ENCODE results near the gene RNF213. TPM values are rescaled to one million over a fixed set of nuclear protein-coding genes. Genes with fewer than 3 reads are reported as not detected.

RNF213 gene
- total RNA-seq, 1 donor from 2014 or later = 228 TPM

- Mint-ChIP-seq H3K9me3 (no peaks in the 10 kb centered on the region), H3K4me3 (no peak overlapping the region), H3K36me3 (ENCODE audit: low read depth) (peaks cover 34% of the 10 kb centered on the region), H3K27ac (peak overlapping the region; percentile 18), H3K4me1 (peaks cover 42% of the 10 kb centered on the region), H3K27me3 (no peaks in the 10 kb centered on the region)
- intact Hi-C loops (cut with micrococcal nuclease) = no loop called here
- ATAC-seq (ENCODE audit: low read depth) (no peak), DNase-seq (no peak)
- CTCF ChIA-PET = no interaction called here
- TF ChIP-seq CTCF (IDR thresholded peaks at IDR 0.05) = no peak
- POLR2A ChIA-PET = no interaction called here
Measured at GRCh38 chr17:80267391-80267790, 6.7 kb downstream of the RNF213 start.

GRCh38 chr17:80268427-80268826 is 7.8 kb downstream of the RNF213 start:
- no peak for TF ChIP-seq CTCF (IDR thresholded peaks at IDR 0.05)
- H3K4me3 Mint-ChIP-seq = no peak overlapping the region
- no peak for ATAC-seq (ENCODE audit: low read depth)

GRCh38 chr17:80269405-80269807 is 8.8 kb downstream of the RNF213 start:
- Mint-ChIP-seq H3K4me3 (no peak overlapping the region), H3K4me1 (peaks cover 32% of the 10 kb centered on the region), H3K27ac (no peak overlapping the region), H3K9me3 (no peaks in the 10 kb centered on the region), H3K27me3 (no peaks in the 10 kb centered on the region), H3K36me3 (ENCODE audit: low read depth) (peaks cover 42% of the 10 kb centered on the region)
- POLR2A ChIA-PET = no interaction called here
- intact Hi-C loops (cut with micrococcal nuclease) = no loop called here
- no peak for TF ChIP-seq CTCF (IDR thresholded peaks at IDR 0.05)
- CTCF ChIA-PET = no interaction called here
- no peak for DNase-seq
- no peak for ATAC-seq (ENCODE audit: low read depth)

More at GRCh38 chr17:80268427-80268826, 7.8 kb downstream of the RNF213 start:
- CTCF ChIA-PET = no interaction called here
- POLR2A ChIA-PET = no interaction called here
- DNase-seq = no peak
- H3K36me3 Mint-ChIP-seq (ENCODE audit: low read depth) = peaks cover 37% of the 10 kb centered on the region
- intact Hi-C loops (cut with micrococcal nuclease) = no loop called here
- H3K9me3 Mint-ChIP-seq = no peaks in the 10 kb centered on the region
- H3K27ac Mint-ChIP-seq = no peak overlapping the region
- H3K27me3 Mint-ChIP-seq = no peaks in the 10 kb centered on the region
- H3K4me1 Mint-ChIP-seq = peaks cover 35% of the 10 kb centered on the region

GRCh38 chr17:80270104-80270503 is 9.5 kb downstream of the RNF213 start:
- no peak for TF ChIP-seq CTCF (IDR thresholded peaks at IDR 0.05)
- ATAC-seq (ENCODE audit: low read depth) = no peak
- intact Hi-C loops (cut with micrococcal nuclease) = no loop called here
- POLR2A ChIA-PET = interaction anchor here (0.9 kb wide), 1 partner anchor 168 kb away, joined by 3 read pairs; the partner anchor contains the start of gene GAA
- Mint-ChIP-seq H3K27ac (no peak overlapping the region), H3K4me3 (no peak overlapping the region), H3K4me1 (peaks cover 25% of the 10 kb centered on the region), H3K36me3 (ENCODE audit: low read depth) (peaks cover 41% of the 10 kb centered on the region), H3K9me3 (no peaks in the 10 kb centered on the region), H3K27me3 (no peaks in the 10 kb centered on the region)
- CTCF ChIA-PET = interaction anchor here (0.6 kb wide), 1 partner anchor 14 kb away, joined by 3 read pairs; no protein-coding TSS in a partner anchor
- no peak for DNase-seq

GRCh38 chr17:80270836-80271235 is 10.2 kb downstream of the RNF213 start:
- intact Hi-C loops (cut with micrococcal nuclease) = no loop called here
- H3K9me3 Mint-ChIP-seq = no peaks in the 10 kb centered on the region
- H3K4me1 Mint-ChIP-seq = peaks cover 18% of the 10 kb centered on the region
- H3K27ac Mint-ChIP-seq = no peak overlapping the region
- no peak for TF ChIP-seq CTCF (IDR thresholded peaks at IDR 0.05)
- peaks cover 41% of the 10 kb centered on the region for H3K36me3 Mint-ChIP-seq (ENCODE audit: low read depth)
- no peak for DNase-seq
- H3K27me3 Mint-ChIP-seq = no peaks in the 10 kb centered on the region
- ATAC-seq (ENCODE audit: low read depth) = peak; percentile 73
- H3K4me3 Mint-ChIP-seq = no peak overlapping the region
- ChIA-PET POLR2A (interaction anchor here (0.9 kb wide), 1 partner anchor 169 kb away, joined by 3 read pairs; the partner anchor contains the start of gene GAA), CTCF (no interaction called here)

Data from activated B cell treated with CpG ODN at 0.5 μM for 24 hours (primary cell).